Gastroesophageal sphincter (tissue), 3 donors: ENCODE results near the gene PRPS1L1.

ENCODE experiments used
- CTCF ChIP-seq, 4 experiments: fragments of 200-600 bp in 2 of 4; fragments of 450-650 bp in 2 of 4; sonication (generic) in 1 of 4; IDR thresholded peaks; one replicate each; pipeline ENCODE4 v1.5.1; 2017 to 2019; ENCODE audit warnings: antibody characterized with exemption in 4 of 4, mild to moderate bottlenecking in 2 of 4, moderate library complexity in 2 of 4
- POLR2A ChIP-seq, 2 donors: fragments of 450-650 bp; IDR thresholded peaks; one replicate each; pipeline ENCODE4 v1.6.1; 2017; ENCODE audit warnings: antibody characterized with exemption in 2 of 2, mild to moderate bottlenecking in 2 of 2, moderate library complexity in 1 of 2
- POLR2AphosphoS5 ChIP-seq: sonication (generic); formaldehyde crosslinking; IDR thresholded peaks from one replicate; pipeline ENCODE4 v1.6.1; 2017; ENCODE audit warnings: antibody characterized with exemption

GRCh38 chr7:17984288-17984687 is 43.4 kb downstream of the PRPS1L1 start:
- TF ChIP-seq CTCF (IDR thresholded peaks at IDR 0.05) (no peak), POLR2A (IDR thresholded peaks at IDR 0.05) (no peak), POLR2AphosphoS5 (no peak)
